NT2/D1 (cell line): Measurements from ENCODE around the gene CEP85L.

Source experiments
- YY1 ChIP-seq: IDR thresholded peaks from 2 replicates; pipeline ENCODE4 v1.6.1; 2011; ENCODE audit not compliant: insufficient read length, insufficient read depth
- ZNF274 ChIP-seq: IDR thresholded peaks from 2 replicates; pipeline ENCODE4 v1.6.1; 2011; ENCODE audit warnings: mild to moderate bottlenecking, low read depth, low read length

DNA sequence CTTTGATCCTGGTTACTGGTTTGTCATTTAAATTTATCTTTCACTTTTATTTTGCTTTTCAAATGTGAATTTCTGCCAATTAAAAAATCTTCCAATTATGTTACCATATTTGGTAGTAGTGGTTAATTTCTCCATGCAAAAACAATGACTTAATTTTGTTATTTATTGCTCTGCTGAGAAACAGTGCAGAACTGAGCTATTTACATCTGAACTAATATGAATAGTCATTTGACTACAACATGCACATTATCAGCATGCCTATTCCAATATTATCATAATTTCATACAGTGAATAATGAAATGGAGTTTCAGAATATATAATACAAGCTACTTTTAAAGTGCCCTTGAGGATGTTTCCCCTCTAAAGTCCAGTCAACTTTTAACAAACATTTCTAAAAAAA is 102.8 kb downstream of the CEP85L start:
- TF ChIP-seq YY1, result no peak
- TF ChIP-seq ZNF274, result no peak
